Measurements from ENCODE around the gene ABCE1.

ABCE1 gene

DNA sequence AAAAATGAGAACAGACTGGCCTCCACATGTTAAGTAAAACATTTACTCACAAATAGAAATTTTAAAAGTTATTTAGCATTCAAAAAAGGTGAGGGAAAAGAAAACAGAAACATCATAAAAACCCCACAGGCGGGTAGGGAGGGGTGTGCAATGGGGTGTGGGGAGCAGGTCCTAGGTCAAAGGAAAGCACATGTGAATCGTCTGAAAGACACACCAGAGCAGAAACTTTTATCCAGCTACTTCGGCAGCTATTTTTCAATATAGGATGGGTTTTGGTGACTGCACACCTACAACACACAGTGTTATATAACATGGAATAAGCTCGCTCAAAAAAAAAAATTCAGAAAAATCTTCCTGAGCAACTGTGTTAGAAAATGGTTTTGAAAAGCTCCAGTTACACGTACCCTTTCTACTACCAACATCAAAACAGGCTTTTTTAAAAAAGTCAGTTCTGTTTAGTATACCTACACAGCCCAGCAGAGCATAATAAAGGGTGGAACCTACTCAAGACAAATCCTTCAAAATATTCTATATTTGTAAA, 80.7 kb downstream of the ABCE1 start:
- no peak for DNase-seq

Measured in NCI-H2029 (cell line).